AG04449 (cell line): ENCODE results near the gene PRRC2A.

Experiments
- CTCF ChIA-PET: fragments of 350-600 bp; formaldehyde crosslinking; extraction: SDS; loops from one replicate; lab custom pipeline; 2021; ENCODE audit warnings: antibody characterized with exemption; lab: Yijun Ruan, JAX
- POLR2A ChIA-PET: fragments of 400-600, 350-600 bp; formaldehyde crosslinking; extraction: SDS; loops from one replicate; lab custom pipeline; 2020; ENCODE audit warnings: antibody characterized with exemption, inconsistent platforms; lab: Yijun Ruan, JAX
- DNase-seq: peaks from one replicate; pipeline ENCODE4 v3.0.0-alpha.2; 2010; ENCODE audit warnings: low read depth, low spot score
- H3K4me3 ChIP-seq: 2 replicates; pipeline ENCODE4 v1.5.1; 2011; ENCODE audit warnings: low read depth, mild to moderate bottlenecking, control low read depth, low read length
- CTCF ChIP-seq: IDR thresholded peaks from one replicate; pipeline ENCODE4 v1.5.1; 2011; ENCODE audit warnings: mild to moderate bottlenecking, moderate library complexity, low read length, control low read depth, inconsistent platforms; ENCODE audit not compliant: insufficient read depth; ENCODE audit errors: missing control alignments

PRRC2A gene

GRCh38 chr6:31683591-31683990, 63.1 kb downstream of the PRRC2A start:
- no peak overlapping the region for H3K4me3 ChIP-seq
- CTCF ChIA-PET: interaction anchor here (1.5 to 2.4 kb wide), 2 partner anchors 124 to 268 kb away, joined by 3 to 9 read pairs; partner anchors contain the start of gene LSM2
- POLR2A ChIA-PET: interaction anchor here (1.4 kb wide), 1 partner anchor 143 kb away, joined by 5 read pairs; no protein-coding TSS in a partner anchor
- no peak for DNase-seq
- no peak for TF ChIP-seq CTCF

- ChIA-PET POLR2A (no interaction called here), CTCF (interaction anchor here (0.8 to 1.6 kb wide), 3 partner anchors 83 to 266 kb away, joined by 3 read pairs; no protein-coding TSS in a partner anchor)
- DNase-seq: no peak
- no peak for TF ChIP-seq CTCF
- no peak overlapping the region for H3K4me3 ChIP-seq
These were observed 66.0 kb downstream of the PRRC2A start for GRCh38 chr6:31686483-31686882.

DNA sequence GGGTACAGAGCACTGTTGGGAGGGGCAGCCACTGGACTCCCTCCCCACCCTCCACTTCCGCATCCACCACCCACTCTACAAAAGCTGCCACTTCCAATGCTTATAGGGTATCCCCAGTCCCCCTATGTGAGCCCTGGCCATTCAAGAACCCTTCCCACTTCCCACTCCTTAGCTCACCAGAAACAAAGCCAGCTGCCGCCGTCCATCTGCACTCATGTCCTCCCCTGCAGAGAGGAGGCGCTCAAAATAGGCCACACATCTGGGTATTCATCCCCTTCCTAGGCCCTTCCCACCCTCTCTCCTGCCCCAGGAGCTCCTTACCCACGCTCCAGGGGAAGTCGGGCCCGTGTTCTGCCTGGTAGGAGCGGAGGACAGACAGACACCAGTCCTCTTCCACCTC, 66.8 kb downstream of the PRRC2A start:
- ChIA-PET POLR2A (interaction anchor here (1.2 kb wide), 1 partner anchor 140 kb away, joined by 5 read pairs; the partner anchor contains the start of gene HSPA1B), CTCF (interaction anchor here (0.8 to 1.6 kb wide), 4 partner anchors 9 to 142 kb away, joined by 3 to 4 read pairs (median 4); partner anchors contain the start of gene LY6G5B)
- no peak for DNase-seq
- TF ChIP-seq CTCF: no peak
- no peak overlapping the region for H3K4me3 ChIP-seq
